GM23338 (cell line): ENCODE measurements around the gene SIGLEC6. TPM values are rescaled to one million over a fixed set of nuclear protein-coding genes. Genes with fewer than 3 reads are reported as not detected.

ENCODE experiments used
- ATAC-seq: fragments of 200-7000 bp; cut with Tn5 transposase; 3 replicates; pipeline ENCODE4 v1.9.1; 2020
- DNase-seq: peaks from one replicate; pipeline ENCODE4 v3.0.0-alpha.2; 2015; ENCODE audit warnings: low spot score
- H2AFZ ChIP-seq: fragments of 200-600 bp; sonication (generic); 2 replicates; pipeline ENCODE4 v1.8.0; 2016; ENCODE audit warnings: antibody characterized with exemption, mild to moderate bottlenecking, moderate library complexity
- H3F3A ChIP-seq: fragments of 200-600 bp; sonication (generic); replicated peaks from 2 replicates; pipeline ENCODE4 v1.8.0; 2017; ENCODE audit warnings: antibody characterized with exemption, mixed run types, low read depth
- H3K27ac ChIP-seq: fragments of 200-600 bp; sonication (generic); 2 replicates; pipeline ENCODE4 v1.6.1; 2016; ENCODE audit warnings: low read depth
- H3K27me3 ChIP-seq: fragments of 200-600 bp; sonication (generic); 2 replicates; pipeline ENCODE4 v1.8.0; 2016; ENCODE audit warnings: mild to moderate bottlenecking, mixed run types, moderate library complexity; ENCODE audit not compliant: insufficient read depth
- H3K36me3 ChIP-seq: fragments of 200-600 bp; sonication (generic); 2 replicates; pipeline ENCODE4 v1.8.0; 2016; ENCODE audit warnings: mild to moderate bottlenecking; ENCODE audit not compliant: insufficient read depth
- H3K4me1 ChIP-seq: fragments of 200-600 bp; sonication (generic); 2 replicates; pipeline ENCODE4 v1.8.0; 2016; ENCODE audit warnings: mild to moderate bottlenecking, moderate library complexity; ENCODE audit not compliant: insufficient read depth
- H3K4me2 ChIP-seq: fragments of 200-600 bp; sonication (generic); 2 replicates; pipeline ENCODE4 v1.7.1; 2017; ENCODE audit warnings: mixed run types
- H3K4me3 ChIP-seq: fragments of 200-600 bp; sonication (generic); 2 replicates; pipeline ENCODE4 v1.6.1; 2016; ENCODE audit warnings: mixed run types
- H3K79me2 ChIP-seq: fragments of 200-600 bp; sonication (generic); replicated peaks from 2 replicates; pipeline ENCODE4 v1.8.0; 2017; ENCODE audit warnings: mild to moderate bottlenecking; ENCODE audit not compliant: insufficient read depth
- H3K9me2 ChIP-seq: fragments of 200-600 bp; sonication (generic); 2 replicates; pipeline ENCODE4 v1.8.0; 2017; ENCODE audit not compliant: insufficient read depth
- H4K20me1 ChIP-seq: fragments of 200-600 bp; sonication (generic); replicated peaks from 2 replicates; pipeline ENCODE4 v1.8.0; 2017; ENCODE audit warnings: mild to moderate bottlenecking; ENCODE audit not compliant: insufficient read depth
- H3K27ac Mint-ChIP-seq: 2 replicates; pipeline ENCODE4 v1.8.0; 2020; ENCODE audit warnings: inconsistent platforms, mild to moderate bottlenecking, moderate library complexity, mixed read lengths
- H3K27me3 Mint-ChIP-seq: 3 replicates; pipeline ENCODE4 v1.8.0; 2022; ENCODE audit warnings: low read depth, mild to moderate bottlenecking, moderate library complexity, mixed read lengths, inconsistent platforms; ENCODE audit not compliant: insufficient read depth, poor library complexity
- H3K36me3 Mint-ChIP-seq: 3 replicates; pipeline ENCODE4 v1.8.0; 2021; ENCODE audit warnings: low read depth, mild to moderate bottlenecking, inconsistent platforms, moderate library complexity, mixed read lengths
- H3K4me1 Mint-ChIP-seq: 3 replicates; pipeline ENCODE4 v1.8.0; 2020; ENCODE audit warnings: mild to moderate bottlenecking, inconsistent platforms, mixed read lengths
- H3K4me3 Mint-ChIP-seq: 3 replicates; pipeline ENCODE4 v1.8.0; 2021; ENCODE audit warnings: moderate library complexity, mild to moderate bottlenecking, inconsistent platforms, mixed read lengths
- H3K9me3 Mint-ChIP-seq: 3 replicates; pipeline ENCODE4 v1.8.0; 2020; ENCODE audit warnings: moderate library complexity, mild to moderate bottlenecking, inconsistent platforms, mixed read lengths
- CREB1 ChIP-seq: fragments of 250-450 bp; sonication (Bioruptor Pico); IDR thresholded peaks from 2 replicates; pipeline ENCODE4 v1.5.0; 2020; ENCODE audit warnings: low read depth, mild to moderate bottlenecking, moderate library complexity
- EZH2 ChIP-seq: fragments of 200-600 bp; sonication (generic); IDR thresholded peaks from one replicate; pipeline ENCODE4 v1.8.0; 2017; ENCODE audit warnings: antibody characterized with exemption, mild to moderate bottlenecking, low read depth; ENCODE audit not compliant: unreplicated experiment
- EZH2phosphoT487 ChIP-seq: fragments of 200-600 bp; sonication (generic); IDR thresholded peaks from one replicate; pipeline ENCODE4 v1.8.1; 2018; ENCODE audit warnings: antibody characterized with exemption; ENCODE audit not compliant: unreplicated experiment
- JUNB ChIP-seq: IDR thresholded peaks from one replicate; pipeline ENCODE4 v1.6.1; 2016; ENCODE audit warnings: antibody characterized with exemption; ENCODE audit not compliant: unreplicated experiment
- NANOG ChIP-seq: IDR thresholded peaks from 2 replicates; pipeline ENCODE4 v1.6.1; 2016; ENCODE audit warnings: antibody characterized with exemption, borderline replicate concordance
- POLR2AphosphoS5 ChIP-seq: IDR thresholded peaks from 2 replicates; pipeline ENCODE4 v1.6.1; 2016; ENCODE audit warnings: antibody characterized with exemption, low read depth
- STAT1 ChIP-seq: IDR thresholded peaks from one replicate; pipeline ENCODE4 v1.6.1; 2016; ENCODE audit warnings: antibody characterized with exemption; ENCODE audit not compliant: unreplicated experiment
- ZNF114 ChIP-seq: fragments of 250-450 bp; sonication (Bioruptor Pico); IDR thresholded peaks from 2 replicates; pipeline ENCODE4 v1.5.0; 2020; ENCODE audit warnings: mild to moderate bottlenecking, moderate library complexity
- ZNF331 ChIP-seq: fragments of 250-450 bp; sonication (Bioruptor Pico); IDR thresholded peaks from 2 replicates; pipeline ENCODE4 v1.5.0; 2020; ENCODE audit warnings: low read depth, mild to moderate bottlenecking, moderate library complexity
- polyA plus RNA-seq: library from polyadenylated mRNA; unstranded; fragments of >200 nt; fragmentation: Nextera tagmentation; extraction: Ambion mirVana; gene quantifications from 2 replicates; pipeline ENCODE4 v1.2.1, GENCODE V29; 2016
- total RNA-seq: library from RNA; depleted of rRNA; stranded (reverse); fragments of >200 nt; shearing (Covaris generic); gene quantifications from 2 replicates; pipeline ENCODE4 v1.2.3, GENCODE V29; 2014
- TF ChIP-seq, protein P1 (sequence below): fragments of 250-450 bp; sonication (Bioruptor Pico); IDR thresholded peaks from 2 replicates; pipeline ENCODE4 v1.5.0; 2020; ENCODE audit warnings: mild to moderate bottlenecking, moderate library complexity
- TF ChIP-seq, protein P2 (sequence below), 2 experiments: fragments of 200-600 bp in 1 of 2; sonication (generic) in 1 of 2; conservative IDR thresholded peaks; 2 replicates each; pipeline versions ENCODE4 v1.5.1 to v1.6.1; 2016 to 2017; ENCODE audit warnings: antibody characterized with exemption in 2 of 2, low read depth in 2 of 2, mild to moderate bottlenecking in 2 of 2, moderate library complexity in 1 of 2
- TF ChIP-seq, protein P3 (sequence below): IDR thresholded peaks from 2 replicates; pipeline ENCODE4 v1.6.1; 2016; ENCODE audit warnings: antibody characterized with exemption
- TF ChIP-seq, protein P4 (sequence below): IDR thresholded peaks from one replicate; pipeline ENCODE4 v1.6.1; 2018; ENCODE audit warnings: antibody characterized with exemption; ENCODE audit not compliant: unreplicated experiment

SIGLEC6 gene
- total and polyA plus RNA-seq, 2 experiments from 2014 or later = 0.76 TPM; not detected in 1

DNA sequence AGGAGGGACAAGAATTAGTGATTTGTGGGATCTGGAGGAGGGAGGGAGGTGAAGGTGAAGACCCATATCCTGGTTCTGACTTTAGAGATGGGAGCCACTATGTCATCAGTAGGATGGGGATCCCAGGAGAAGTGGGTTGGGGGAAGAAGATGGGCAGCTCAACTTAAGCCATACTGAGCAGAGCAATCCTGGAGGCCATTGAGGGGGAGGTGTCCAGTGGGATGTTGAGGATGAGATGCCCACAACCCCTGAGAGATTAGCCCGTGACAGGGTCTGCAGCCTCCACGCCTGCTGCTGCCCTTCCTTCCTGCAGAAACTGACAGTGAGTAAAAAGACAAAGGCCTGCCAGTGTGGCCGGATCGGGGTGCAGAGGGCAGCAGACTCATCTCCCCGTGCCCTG is 11.2 kb upstream of the SIGLEC6 start:
- no peaks in the 10 kb centered on the region for H4K20me1 ChIP-seq
- ATAC-seq = no peak
- H3K36me3 Mint-ChIP-seq = peaks cover 20% of the 10 kb centered on the region
- H3K79me2 ChIP-seq = no peaks in the 10 kb centered on the region
- no peaks in the 10 kb centered on the region for H3F3A ChIP-seq
- H3K4me3 ChIP-seq = no peak overlapping the region
- TF ChIP-seq, protein P1, sequence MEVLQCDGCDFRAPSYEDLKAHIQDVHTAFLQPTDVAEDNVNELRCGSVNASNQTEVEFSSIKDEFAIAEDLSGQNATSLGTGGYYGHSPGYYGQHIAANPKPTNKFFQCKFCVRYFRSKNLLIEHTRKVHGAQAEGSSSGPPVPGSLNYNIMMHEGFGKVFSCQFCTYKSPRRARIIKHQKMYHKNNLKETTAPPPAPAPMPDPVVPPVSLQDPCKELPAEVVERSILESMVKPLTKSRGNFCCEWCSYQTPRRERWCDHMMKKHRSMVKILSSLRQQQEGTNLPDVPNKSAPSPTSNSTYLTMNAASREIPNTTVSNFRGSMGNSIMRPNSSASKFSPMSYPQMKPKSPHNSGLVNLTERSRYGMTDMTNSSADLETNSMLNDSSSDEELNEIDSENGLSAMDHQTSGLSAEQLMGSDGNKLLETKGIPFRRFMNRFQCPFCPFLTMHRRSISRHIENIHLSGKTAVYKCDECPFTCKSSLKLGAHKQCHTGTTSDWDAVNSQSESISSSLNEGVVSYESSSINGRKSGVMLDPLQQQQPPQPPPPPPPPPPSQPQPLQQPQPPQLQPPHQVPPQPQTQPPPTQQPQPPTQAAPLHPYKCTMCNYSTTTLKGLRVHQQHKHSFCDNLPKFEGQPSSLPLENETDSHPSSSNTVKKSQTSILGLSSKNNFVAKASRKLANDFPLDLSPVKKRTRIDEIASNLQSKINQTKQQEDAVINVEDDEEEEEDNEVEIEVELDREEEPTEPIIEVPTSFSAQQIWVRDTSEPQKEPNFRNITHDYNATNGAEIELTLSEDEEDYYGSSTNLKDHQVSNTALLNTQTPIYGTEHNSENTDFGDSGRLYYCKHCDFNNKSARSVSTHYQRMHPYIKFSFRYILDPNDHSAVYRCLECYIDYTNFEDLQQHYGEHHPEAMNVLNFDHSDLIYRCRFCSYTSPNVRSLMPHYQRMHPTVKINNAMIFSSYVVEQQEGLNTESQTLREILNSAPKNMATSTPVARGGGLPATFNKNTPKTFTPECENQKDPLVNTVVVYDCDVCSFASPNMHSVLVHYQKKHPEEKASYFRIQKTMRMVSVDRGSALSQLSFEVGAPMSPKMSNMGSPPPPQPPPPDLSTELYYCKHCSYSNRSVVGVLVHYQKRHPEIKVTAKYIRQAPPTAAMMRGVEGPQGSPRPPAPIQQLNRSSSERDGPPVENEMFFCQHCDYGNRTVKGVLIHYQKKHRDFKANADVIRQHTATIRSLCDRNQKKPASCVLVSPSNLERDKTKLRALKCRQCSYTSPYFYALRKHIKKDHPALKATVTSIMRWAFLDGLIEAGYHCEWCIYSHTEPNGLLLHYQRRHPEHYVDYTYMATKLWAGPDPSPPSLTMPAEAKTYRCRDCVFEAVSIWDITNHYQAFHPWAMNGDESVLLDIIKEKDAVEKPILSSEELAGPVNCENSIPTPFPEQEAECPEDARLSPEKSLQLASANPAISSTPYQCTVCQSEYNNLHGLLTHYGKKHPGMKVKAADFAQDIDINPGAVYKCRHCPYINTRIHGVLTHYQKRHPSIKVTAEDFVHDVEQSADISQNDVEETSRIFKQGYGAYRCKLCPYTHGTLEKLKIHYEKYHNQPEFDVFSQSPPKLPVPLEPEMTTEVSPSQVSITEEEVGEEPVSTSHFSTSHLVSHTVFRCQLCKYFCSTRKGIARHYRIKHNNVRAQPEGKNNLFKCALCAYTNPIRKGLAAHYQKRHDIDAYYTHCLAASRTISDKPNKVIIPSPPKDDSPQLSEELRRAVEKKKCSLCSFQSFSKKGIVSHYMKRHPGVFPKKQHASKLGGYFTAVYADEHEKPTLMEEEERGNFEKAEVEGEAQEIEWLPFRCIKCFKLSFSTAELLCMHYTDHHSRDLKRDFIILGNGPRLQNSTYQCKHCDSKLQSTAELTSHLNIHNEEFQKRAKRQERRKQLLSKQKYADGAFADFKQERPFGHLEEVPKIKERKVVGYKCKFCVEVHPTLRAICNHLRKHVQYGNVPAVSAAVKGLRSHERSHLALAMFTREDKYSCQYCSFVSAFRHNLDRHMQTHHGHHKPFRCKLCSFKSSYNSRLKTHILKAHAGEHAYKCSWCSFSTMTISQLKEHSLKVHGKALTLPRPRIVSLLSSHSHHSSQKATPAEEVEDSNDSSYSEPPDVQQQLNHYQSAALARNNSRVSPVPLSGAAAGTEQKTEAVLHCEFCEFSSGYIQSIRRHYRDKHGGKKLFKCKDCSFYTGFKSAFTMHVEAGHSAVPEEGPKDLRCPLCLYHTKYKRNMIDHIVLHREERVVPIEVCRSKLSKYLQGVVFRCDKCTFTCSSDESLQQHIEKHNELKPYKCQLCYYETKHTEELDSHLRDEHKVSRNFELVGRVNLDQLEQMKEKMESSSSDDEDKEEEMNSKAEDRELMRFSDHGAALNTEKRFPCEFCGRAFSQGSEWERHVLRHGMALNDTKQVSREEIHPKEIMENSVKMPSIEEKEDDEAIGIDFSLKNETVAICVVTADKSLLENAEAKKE = no peak
- no peak for TF ChIP-seq EZH2
- TF ChIP-seq EZH2phosphoT487 = no peak
- TF ChIP-seq, protein P2, sequence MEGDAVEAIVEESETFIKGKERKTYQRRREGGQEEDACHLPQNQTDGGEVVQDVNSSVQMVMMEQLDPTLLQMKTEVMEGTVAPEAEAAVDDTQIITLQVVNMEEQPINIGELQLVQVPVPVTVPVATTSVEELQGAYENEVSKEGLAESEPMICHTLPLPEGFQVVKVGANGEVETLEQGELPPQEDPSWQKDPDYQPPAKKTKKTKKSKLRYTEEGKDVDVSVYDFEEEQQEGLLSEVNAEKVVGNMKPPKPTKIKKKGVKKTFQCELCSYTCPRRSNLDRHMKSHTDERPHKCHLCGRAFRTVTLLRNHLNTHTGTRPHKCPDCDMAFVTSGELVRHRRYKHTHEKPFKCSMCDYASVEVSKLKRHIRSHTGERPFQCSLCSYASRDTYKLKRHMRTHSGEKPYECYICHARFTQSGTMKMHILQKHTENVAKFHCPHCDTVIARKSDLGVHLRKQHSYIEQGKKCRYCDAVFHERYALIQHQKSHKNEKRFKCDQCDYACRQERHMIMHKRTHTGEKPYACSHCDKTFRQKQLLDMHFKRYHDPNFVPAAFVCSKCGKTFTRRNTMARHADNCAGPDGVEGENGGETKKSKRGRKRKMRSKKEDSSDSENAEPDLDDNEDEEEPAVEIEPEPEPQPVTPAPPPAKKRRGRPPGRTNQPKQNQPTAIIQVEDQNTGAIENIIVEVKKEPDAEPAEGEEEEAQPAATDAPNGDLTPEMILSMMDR (conservative IDR thresholded peaks at IDR 0.05; ENCODE audit: low read depth in 2 of 2) = no peak
- TF ChIP-seq JUNB = no peak
- TF ChIP-seq NANOG = no peak
- TF ChIP-seq, protein P3, sequence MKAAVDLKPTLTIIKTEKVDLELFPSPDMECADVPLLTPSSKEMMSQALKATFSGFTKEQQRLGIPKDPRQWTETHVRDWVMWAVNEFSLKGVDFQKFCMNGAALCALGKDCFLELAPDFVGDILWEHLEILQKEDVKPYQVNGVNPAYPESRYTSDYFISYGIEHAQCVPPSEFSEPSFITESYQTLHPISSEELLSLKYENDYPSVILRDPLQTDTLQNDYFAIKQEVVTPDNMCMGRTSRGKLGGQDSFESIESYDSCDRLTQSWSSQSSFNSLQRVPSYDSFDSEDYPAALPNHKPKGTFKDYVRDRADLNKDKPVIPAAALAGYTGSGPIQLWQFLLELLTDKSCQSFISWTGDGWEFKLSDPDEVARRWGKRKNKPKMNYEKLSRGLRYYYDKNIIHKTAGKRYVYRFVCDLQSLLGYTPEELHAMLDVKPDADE = no peak
- no peak for TF ChIP-seq STAT1
- no peak for TF ChIP-seq ZNF331 (CRISPR knock-in tag)
- TF ChIP-seq, protein P4, sequence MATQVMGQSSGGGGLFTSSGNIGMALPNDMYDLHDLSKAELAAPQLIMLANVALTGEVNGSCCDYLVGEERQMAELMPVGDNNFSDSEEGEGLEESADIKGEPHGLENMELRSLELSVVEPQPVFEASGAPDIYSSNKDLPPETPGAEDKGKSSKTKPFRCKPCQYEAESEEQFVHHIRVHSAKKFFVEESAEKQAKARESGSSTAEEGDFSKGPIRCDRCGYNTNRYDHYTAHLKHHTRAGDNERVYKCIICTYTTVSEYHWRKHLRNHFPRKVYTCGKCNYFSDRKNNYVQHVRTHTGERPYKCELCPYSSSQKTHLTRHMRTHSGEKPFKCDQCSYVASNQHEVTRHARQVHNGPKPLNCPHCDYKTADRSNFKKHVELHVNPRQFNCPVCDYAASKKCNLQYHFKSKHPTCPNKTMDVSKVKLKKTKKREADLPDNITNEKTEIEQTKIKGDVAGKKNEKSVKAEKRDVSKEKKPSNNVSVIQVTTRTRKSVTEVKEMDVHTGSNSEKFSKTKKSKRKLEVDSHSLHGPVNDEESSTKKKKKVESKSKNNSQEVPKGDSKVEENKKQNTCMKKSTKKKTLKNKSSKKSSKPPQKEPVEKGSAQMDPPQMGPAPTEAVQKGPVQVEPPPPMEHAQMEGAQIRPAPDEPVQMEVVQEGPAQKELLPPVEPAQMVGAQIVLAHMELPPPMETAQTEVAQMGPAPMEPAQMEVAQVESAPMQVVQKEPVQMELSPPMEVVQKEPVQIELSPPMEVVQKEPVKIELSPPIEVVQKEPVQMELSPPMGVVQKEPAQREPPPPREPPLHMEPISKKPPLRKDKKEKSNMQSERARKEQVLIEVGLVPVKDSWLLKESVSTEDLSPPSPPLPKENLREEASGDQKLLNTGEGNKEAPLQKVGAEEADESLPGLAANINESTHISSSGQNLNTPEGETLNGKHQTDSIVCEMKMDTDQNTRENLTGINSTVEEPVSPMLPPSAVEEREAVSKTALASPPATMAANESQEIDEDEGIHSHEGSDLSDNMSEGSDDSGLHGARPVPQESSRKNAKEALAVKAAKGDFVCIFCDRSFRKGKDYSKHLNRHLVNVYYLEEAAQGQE = no peak
- no peak for TF ChIP-seq CREB1 (CRISPR knock-in tag)
- no peak for TF ChIP-seq ZNF114 (CRISPR knock-in tag)
- no peak for TF ChIP-seq POLR2AphosphoS5
- H3K4me2 ChIP-seq = no peak overlapping the region
- H3K4me1 ChIP-seq = no peaks in the 10 kb centered on the region
- no peaks in the 10 kb centered on the region for H3K27me3 ChIP-seq
- no peaks in the 10 kb centered on the region for H3K4me1 Mint-ChIP-seq
- H3K27me3 Mint-ChIP-seq = peaks cover 18% of the 10 kb centered on the region
- H2AFZ ChIP-seq = no peak overlapping the region
- no peaks in the 10 kb centered on the region for H3K9me2 ChIP-seq
- no peak overlapping the region for H3K27ac Mint-ChIP-seq
- H3K4me3 Mint-ChIP-seq = no peak overlapping the region
- H3K27ac ChIP-seq = no peak overlapping the region
- no peaks in the 10 kb centered on the region for H3K36me3 ChIP-seq
- peaks cover 87% of the 10 kb centered on the region for H3K9me3 Mint-ChIP-seq
- DNase-seq = no peak
